Ovary (tissue), 9 donors: ENCODE data around the gene GJD3. TPM values are rescaled to one million over a fixed set of nuclear protein-coding genes. Genes with fewer than 3 reads are reported as not detected.

Experiments
- DNase-seq, 5 donors: peaks; one replicate each; pipeline ENCODE4 v3.0.0-alpha.2; 2019 to 2020
- H3K27ac ChIP-seq, 2 donors: fragments of 200-600 bp; one replicate each; pipeline versions ENCODE4 v1.5.1 to v1.8.0; 2019 to 2022
- H3K27me3 ChIP-seq: fragments of 200-600 bp; one replicate; pipeline ENCODE4 v1.8.0; 2022
- H3K36me3 ChIP-seq: fragments of 200-600 bp; sonication (generic); one replicate; pipeline ENCODE4 v1.5.1; 2019
- H3K4me1 ChIP-seq: one replicate; pipeline ENCODE4 v1.8.1; 2013; ENCODE audit warnings: mild to moderate bottlenecking, moderate library complexity; ENCODE audit not compliant: insufficient read depth
- H3K4me3 ChIP-seq: fragments of 200-600 bp; sonication (generic); one replicate; pipeline ENCODE4 v1.5.1; 2017
- H3K9me3 ChIP-seq, 2 donors: fragments of 200-600 bp in 1 of 2; sonication (generic) in 1 of 2; one replicate each; pipeline versions ENCODE4 v1.5.1 to v1.8.1; 2013 to 2019; ENCODE audit warnings: mild to moderate bottlenecking in 1 of 2, moderate library complexity in 1 of 2
- CTCF ChIP-seq, 3 donors: fragments of 450-650 bp in 2 of 3; fragments of 200-600 bp in 1 of 3; IDR thresholded peaks; one replicate each; pipeline versions ENCODE4 v1.5.1 to v1.8.0; 2016 to 2022; ENCODE audit warnings: antibody characterized with exemption in 3 of 3, mild to moderate bottlenecking in 1 of 3
- EP300 ChIP-seq: sonication (generic); formaldehyde crosslinking; IDR thresholded peaks from one replicate; pipeline ENCODE4 v1.6.1; 2017; ENCODE audit warnings: antibody characterized with exemption
- POLR2A ChIP-seq: fragments of 450-650 bp; IDR thresholded peaks from one replicate; pipeline ENCODE4 v1.6.1; 2017; ENCODE audit warnings: antibody characterized with exemption, mild to moderate bottlenecking, moderate library complexity
- WGBS, 3 donors: extraction: QIAGEN DNeasy Blood & Tissue Kit in 1 of 3; methylation state at CpG; one replicate each; pipeline versions ENCODE4 v1.1.5 to v1.1.7; 2013 to 2017; 5-methylcytosine and 5-hydroxymethylcytosine counted together
- intact Hi-C, 4 donors: fragments of 100-400 bp; cut with DNase I; formaldehyde crosslinking; loops; one replicate each; pipeline versions ENCODE4 v1.11.0 to v1.15.1; 2022 to 2023
- polyA plus RNA-seq, 2 donors: library from polyadenylated mRNA; stranded (reverse); fragments of 200-250 nt in 1 of 2; fragments of 350-450 nt in 1 of 2; fragmentation: Illumina TruSeq in 1 of 2; extraction: RNeasy Lipid Tissue Mini Kit (QIAGEN cat#74804) in 1 of 2; gene quantifications; one replicate each; pipeline ENCODE4 v1.2.3, GENCODE V29; 2013 to 2014
- total RNA-seq, 7 donors: library from RNA; depleted of rRNA in 2 of 7; stranded (reverse); fragments of >200 nt in 2 of 7; fragmentation: NEBNext Ultra II Directional in 3 of 7; extraction: Animal tissue kit (Norgen Biotek cat#: 25700) in 3 of 7; gene quantifications; one replicate each; pipeline versions ENCODE4 v1.1.0 to v1.2.4, GENCODE V29; 2016 to 2023
- donor health status: DM: no; HTN: no; CAD: no; lungs with moderate emphysema.
- donor health status: DM: no; HTN: no; CAD: no.
- donor health status: Bipolar disorder and iron deficiency.
- donor health status: DM: yes; HTN: yes; CAD: no.
- donor health status: DM: no; HTN: no; CAD: no.
- donor health status: DM: yes; HTN: yes; CAD: no.

GJD3 gene
- total and polyA plus RNA-seq, 9 donors, result 0.24 to 1.8 (median 0.87) TPM; not detected in 3

DNA sequence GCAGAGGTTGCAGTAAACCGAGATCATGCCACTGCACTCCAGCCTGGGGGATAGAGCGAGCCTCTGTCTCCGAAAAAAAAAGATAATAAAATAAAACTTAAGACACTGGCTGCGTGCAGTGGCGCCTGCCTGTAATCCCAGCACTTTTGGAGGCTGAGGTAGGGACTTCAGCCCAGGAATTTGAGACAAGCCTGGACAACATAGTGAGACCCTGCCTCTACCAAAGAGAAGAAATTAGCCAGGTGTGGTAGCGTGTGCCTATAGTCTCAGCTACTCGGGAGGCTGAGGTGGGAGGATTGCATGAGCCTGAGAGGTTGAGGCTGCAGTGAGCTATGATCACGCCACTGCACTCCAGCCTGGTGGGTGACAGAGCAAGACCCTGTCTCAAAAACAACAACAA, 28.9 kb downstream of the GJD3 start:
- H3K4me1 ChIP-seq, result peaks cover 52% of the 10 kb centered on the region
- TF ChIP-seq CTCF (IDR thresholded peaks at IDR 0.05) (no peak), EP300 (no peak), POLR2A (no peak)
- intact Hi-C loops, result no loop called here

DNA sequence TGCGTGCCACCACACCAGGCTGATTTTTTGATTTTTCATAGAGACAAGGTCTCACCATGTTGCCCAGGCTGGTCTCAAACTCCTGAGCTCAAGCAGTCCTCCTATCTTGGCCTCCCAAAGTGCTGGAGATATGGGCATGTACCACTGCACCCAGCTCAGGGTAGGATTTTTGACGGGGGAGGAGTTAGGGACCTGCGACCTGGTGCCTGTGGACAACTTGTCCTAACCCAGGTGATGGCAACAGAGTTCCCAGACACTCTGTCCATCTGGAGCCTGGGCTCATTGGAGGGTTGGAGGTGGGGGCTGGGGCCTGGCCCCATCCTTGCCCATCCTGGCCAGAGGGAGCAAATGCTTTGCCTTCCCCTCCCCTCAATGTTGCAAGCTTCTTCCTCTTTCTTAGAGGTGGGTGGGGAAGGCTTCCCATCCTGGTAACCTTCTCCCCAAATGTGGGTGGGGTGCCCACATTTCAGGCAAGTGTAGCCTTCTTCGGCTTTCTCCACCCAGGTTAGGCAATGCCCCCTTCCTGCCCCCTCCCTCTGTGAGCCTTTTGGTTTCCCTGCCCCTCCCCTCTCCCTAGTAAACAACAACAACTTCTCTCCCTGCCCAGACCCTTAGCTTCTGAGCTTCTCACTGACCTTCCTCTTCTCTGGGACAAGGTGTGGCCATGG, 30.6 kb downstream of the GJD3 start:
- Histone ChIP-seq H3K9me3 (no peaks in the 10 kb centered on the region), H3K27me3 (no peaks in the 10 kb centered on the region), H3K4me1 (peaks cover 58% of the 10 kb centered on the region), H3K27ac (peak overlapping the region in 1 of 2 donors; percentile 77), H3K36me3 (no peaks in the 10 kb centered on the region), H3K4me3 (no peak overlapping the region)
- no peak for DNase-seq
- 82 to 89% (median 84%) methylated on average over 4 of the region's 4 CpGs for WGBS, 3 donors
- no peak for TF ChIP-seq EP300
- no peak for TF ChIP-seq POLR2A
- no peak for TF ChIP-seq CTCF (IDR thresholded peaks at IDR 0.05)
- intact Hi-C loops, result no loop called here

More for the DNA sequence above, 28.9 kb downstream of the GJD3 start:
- DNase-seq, result no peak
- no peaks in the 10 kb centered on the region for H3K36me3 ChIP-seq
- H3K9me3 ChIP-seq, result no peaks in the 10 kb centered on the region
- no peak overlapping the region for H3K4me3 ChIP-seq
- H3K27me3 ChIP-seq, result no peaks in the 10 kb centered on the region
- WGBS, 3 donors, result 66 to 84% (median 73%) methylated on average over 8 of the region's 8 CpGs
- no peak overlapping the region for H3K27ac ChIP-seq

GRCh38 chr17:40331743-40332641, 32.5 kb downstream of the GJD3 start:
- DNase-seq, result peak; percentile 90 to 96 (median 93)
- H3K27ac ChIP-seq, result peak overlapping the region; percentile 64 to 77
- H3K9me3 ChIP-seq, result no peaks in the 10 kb centered on the region
- TF ChIP-seq CTCF (IDR thresholded peaks at IDR 0.05), result peak in 1 of 3 donors; percentile 14
- peak; percentile 83 for TF ChIP-seq EP300
- TF ChIP-seq POLR2A, result no peak
- intact Hi-C loops, result no loop called here
- no peak overlapping the region for H3K4me3 ChIP-seq
- peaks cover 69% of the 10 kb centered on the region for H3K4me1 ChIP-seq
- 5 to 20% (median 7%) methylated on average over 16 to 22 of the region's 22 CpGs for WGBS, 3 donors
- H3K27me3 ChIP-seq, result no peaks in the 10 kb centered on the region
- H3K36me3 ChIP-seq, result no peaks in the 10 kb centered on the region

GRCh38 chr17:40330850-40331470, 33.6 kb downstream of the GJD3 start:
- Histone ChIP-seq H3K9me3 (no peaks in the 10 kb centered on the region), H3K27me3 (no peaks in the 10 kb centered on the region), H3K27ac (peak overlapping the region; percentile 34 to 77), H3K4me1 (peaks cover 74% of the 10 kb centered on the region), H3K4me3 (no peak overlapping the region), H3K36me3 (no peaks in the 10 kb centered on the region)
- no peak for TF ChIP-seq CTCF (IDR thresholded peaks at IDR 0.05)
- no peak for TF ChIP-seq EP300
- no peak for TF ChIP-seq POLR2A
- no peak for DNase-seq
- WGBS, 3 donors, result 91 to 95% (median 93%) methylated on average over 10 of the region's 10 CpGs
- intact Hi-C loops, result no loop called here
